Panc1 (cell line): ENCODE results near the gene CIDEA. TPM values are rescaled to one million over a fixed set of nuclear protein-coding genes. Genes with fewer than 3 reads are reported as not detected.

ENCODE experiments used
- ATAC-seq: fragments of 200-7000 bp; cut with Tn5 transposase; 2 replicates; pipeline ENCODE4 v1.9.1; 2020; ENCODE audit warnings: mild to moderate bottlenecking, moderate library complexity
- BruUV-seq: library from RNA; stranded (reverse); fragments of 400-500 nt; replicated peaks from 2 replicates; lab custom pipeline; 2021; lab: Mats Ljungman, UMichigan
- CTCF ChIA-PET: fragments of 300-600 bp; sonication (Branson Sonifier 250); formaldehyde crosslinking; loops from one replicate; lab custom pipeline; 2022; ENCODE audit warnings: antibody characterized with exemption; lab: Charles Lee
- POLR2A ChIA-PET: fragments of 300-600 bp; sonication (Branson Sonifier 250); formaldehyde crosslinking; loops from one replicate; lab custom pipeline; 2022; ENCODE audit warnings: antibody characterized with exemption; lab: Charles Lee
- DNase-seq: peaks from one replicate; pipeline ENCODE4 v3.0.0-alpha.2; 2010; ENCODE audit warnings: low read depth, low spot score
- H3K27ac ChIP-seq: 2 replicates; pipeline ENCODE4 v1.5.1; 2011; ENCODE audit warnings: mild to moderate bottlenecking, low read length, inconsistent platforms
- H3K27me3 ChIP-seq: fragments of 200-500 bp; sonication (Bioruptor generic); 2 replicates; pipeline ENCODE4 v1.6.0; 2014; ENCODE audit warnings: low read length, inconsistent platforms; ENCODE audit not compliant: control insufficient read depth, insufficient read depth
- H3K36me3 ChIP-seq: fragments of 200-500 bp; sonication (Bioruptor generic); 2 replicates; pipeline ENCODE4 v1.5.1; 2014; ENCODE audit warnings: inconsistent platforms, mild to moderate bottlenecking, low read length, moderate library complexity; ENCODE audit not compliant: control insufficient read depth, insufficient read depth
- H3K4me1 ChIP-seq: 2 replicates; pipeline ENCODE4 v1.5.1; 2011; ENCODE audit warnings: inconsistent platforms, mild to moderate bottlenecking, low read length, moderate library complexity; ENCODE audit not compliant: control insufficient read depth, insufficient read depth
- H3K4me3 ChIP-seq, 2 experiments: 2 replicates each; pipeline ENCODE4 v1.5.1; 2011 to 2012; ENCODE audit warnings: low read depth in 2 of 2, low read length in 2 of 2, mild to moderate bottlenecking in 2 of 2, inconsistent platforms in 1 of 2, moderate library complexity in 1 of 2
- H3K9me3 ChIP-seq: fragments of 200-500 bp; sonication (Bioruptor generic); 2 replicates; pipeline ENCODE4 v1.5.1; 2014; ENCODE audit warnings: low read depth, mild to moderate bottlenecking, inconsistent platforms, low read length, moderate library complexity; ENCODE audit not compliant: control insufficient read depth, insufficient read depth
- POLR2AphosphoS5 ChIP-seq: IDR thresholded peaks from 2 replicates; pipeline ENCODE4 v1.6.1; 2012; ENCODE audit warnings: mild to moderate bottlenecking, low read depth, low read length, moderate library complexity
- SIN3A ChIP-seq: IDR thresholded peaks from 2 replicates; pipeline ENCODE4 v1.6.1; 2012; ENCODE audit warnings: low read depth, mild to moderate bottlenecking, low read length, moderate library complexity, borderline replicate concordance; ENCODE audit not compliant: insufficient read depth
- TCF7L2 ChIP-seq: IDR thresholded peaks from 2 replicates; pipeline ENCODE4 v1.6.1; 2011; ENCODE audit warnings: mild to moderate bottlenecking, low read depth, low read length, inconsistent platforms
- in situ Hi-C: cut with HindIII; loops from 2 replicates; pipeline ENCODE4 v1.10.0; 2016; ENCODE audit warnings: low sequenced_read_pairs, low pct_unique_long_range_greater_than_20kb
- intact Hi-C: fragments of 100-400 bp; cut with micrococcal nuclease; formaldehyde crosslinking; loops from one replicate; pipeline ENCODE4 v1.10.0; 2022; ENCODE audit not compliant: unreplicated experiment
- total RNA-seq: library from RNA; stranded (reverse); gene quantifications from one replicate; pipeline ENCODE4 v1.2.1, GENCODE V29; 2021; ENCODE audit not compliant: unreplicated experiment
- TF ChIP-seq, protein P1 (sequence below), 2 experiments: IDR thresholded peaks; 2 replicates each; pipeline ENCODE4 v1.6.1; 2011 to 2012; ENCODE audit warnings: low read depth in 2 of 2, control low read depth in 1 of 2, low read length in 1 of 2, mild to moderate bottlenecking in 1 of 2, moderate library complexity in 1 of 2; ENCODE audit not compliant: insufficient read depth in 1 of 2
- TF ChIP-seq, protein P2 (sequence below): fragments of 450-650 bp; IDR thresholded peaks from 2 replicates; pipeline ENCODE4 v1.5.1; 2017; ENCODE audit warnings: mild to moderate bottlenecking

The CIDEA gene
- total RNA-seq, 1 experiment from 2014 or later = not detected

DNA sequence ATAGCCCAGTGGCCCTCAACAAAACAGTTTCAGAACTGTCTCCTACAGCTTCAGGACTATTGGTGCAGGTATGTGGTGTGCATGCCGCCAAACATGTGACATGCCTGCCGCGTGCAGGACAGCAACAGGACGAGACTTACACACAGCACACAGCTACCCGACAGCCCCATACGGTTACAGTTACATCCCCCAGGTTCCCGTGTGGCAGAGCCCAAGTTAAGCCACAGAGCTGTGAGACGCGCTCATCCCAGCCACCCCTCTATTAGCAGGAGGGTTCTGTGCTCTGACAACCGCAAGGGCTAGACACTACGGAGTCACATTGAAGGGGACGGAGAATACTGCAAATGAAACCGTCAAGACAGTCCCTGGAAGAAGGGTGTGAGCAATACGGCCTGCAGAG, 37.5 kb downstream of the CIDEA start:
- H3K4me1 ChIP-seq = peaks cover 5% of the 10 kb centered on the region; the same call in 1 of the 2 replicates
- ATAC-seq = no peak
- H3K9me3 ChIP-seq = no peaks in the 10 kb centered on the region
- in situ Hi-C loops = no loop called here
- H3K36me3 ChIP-seq = no peaks in the 10 kb centered on the region
- no peak overlapping the region for H3K27ac ChIP-seq
- TF ChIP-seq TCF7L2 (no peak), POLR2AphosphoS5 (no peak), SIN3A (no peak)
- TF ChIP-seq, protein P1, sequence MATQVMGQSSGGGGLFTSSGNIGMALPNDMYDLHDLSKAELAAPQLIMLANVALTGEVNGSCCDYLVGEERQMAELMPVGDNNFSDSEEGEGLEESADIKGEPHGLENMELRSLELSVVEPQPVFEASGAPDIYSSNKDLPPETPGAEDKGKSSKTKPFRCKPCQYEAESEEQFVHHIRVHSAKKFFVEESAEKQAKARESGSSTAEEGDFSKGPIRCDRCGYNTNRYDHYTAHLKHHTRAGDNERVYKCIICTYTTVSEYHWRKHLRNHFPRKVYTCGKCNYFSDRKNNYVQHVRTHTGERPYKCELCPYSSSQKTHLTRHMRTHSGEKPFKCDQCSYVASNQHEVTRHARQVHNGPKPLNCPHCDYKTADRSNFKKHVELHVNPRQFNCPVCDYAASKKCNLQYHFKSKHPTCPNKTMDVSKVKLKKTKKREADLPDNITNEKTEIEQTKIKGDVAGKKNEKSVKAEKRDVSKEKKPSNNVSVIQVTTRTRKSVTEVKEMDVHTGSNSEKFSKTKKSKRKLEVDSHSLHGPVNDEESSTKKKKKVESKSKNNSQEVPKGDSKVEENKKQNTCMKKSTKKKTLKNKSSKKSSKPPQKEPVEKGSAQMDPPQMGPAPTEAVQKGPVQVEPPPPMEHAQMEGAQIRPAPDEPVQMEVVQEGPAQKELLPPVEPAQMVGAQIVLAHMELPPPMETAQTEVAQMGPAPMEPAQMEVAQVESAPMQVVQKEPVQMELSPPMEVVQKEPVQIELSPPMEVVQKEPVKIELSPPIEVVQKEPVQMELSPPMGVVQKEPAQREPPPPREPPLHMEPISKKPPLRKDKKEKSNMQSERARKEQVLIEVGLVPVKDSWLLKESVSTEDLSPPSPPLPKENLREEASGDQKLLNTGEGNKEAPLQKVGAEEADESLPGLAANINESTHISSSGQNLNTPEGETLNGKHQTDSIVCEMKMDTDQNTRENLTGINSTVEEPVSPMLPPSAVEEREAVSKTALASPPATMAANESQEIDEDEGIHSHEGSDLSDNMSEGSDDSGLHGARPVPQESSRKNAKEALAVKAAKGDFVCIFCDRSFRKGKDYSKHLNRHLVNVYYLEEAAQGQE (IDR thresholded peaks at IDR 0.05; ENCODE audit: insufficient read depth in 1 of 2, low read depth in 2 of 2, low read length in 1 of 2) = no peak
- TF ChIP-seq, protein P2, sequence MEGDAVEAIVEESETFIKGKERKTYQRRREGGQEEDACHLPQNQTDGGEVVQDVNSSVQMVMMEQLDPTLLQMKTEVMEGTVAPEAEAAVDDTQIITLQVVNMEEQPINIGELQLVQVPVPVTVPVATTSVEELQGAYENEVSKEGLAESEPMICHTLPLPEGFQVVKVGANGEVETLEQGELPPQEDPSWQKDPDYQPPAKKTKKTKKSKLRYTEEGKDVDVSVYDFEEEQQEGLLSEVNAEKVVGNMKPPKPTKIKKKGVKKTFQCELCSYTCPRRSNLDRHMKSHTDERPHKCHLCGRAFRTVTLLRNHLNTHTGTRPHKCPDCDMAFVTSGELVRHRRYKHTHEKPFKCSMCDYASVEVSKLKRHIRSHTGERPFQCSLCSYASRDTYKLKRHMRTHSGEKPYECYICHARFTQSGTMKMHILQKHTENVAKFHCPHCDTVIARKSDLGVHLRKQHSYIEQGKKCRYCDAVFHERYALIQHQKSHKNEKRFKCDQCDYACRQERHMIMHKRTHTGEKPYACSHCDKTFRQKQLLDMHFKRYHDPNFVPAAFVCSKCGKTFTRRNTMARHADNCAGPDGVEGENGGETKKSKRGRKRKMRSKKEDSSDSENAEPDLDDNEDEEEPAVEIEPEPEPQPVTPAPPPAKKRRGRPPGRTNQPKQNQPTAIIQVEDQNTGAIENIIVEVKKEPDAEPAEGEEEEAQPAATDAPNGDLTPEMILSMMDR = no peak
- intact Hi-C loops = no loop called here
- ChIA-PET POLR2A (no interaction called here), CTCF (no interaction called here)
- DNase-seq = no peak
- H3K27me3 ChIP-seq = no peaks in the 10 kb centered on the region
- no peak overlapping the region for H3K4me3 ChIP-seq
- BruUV-seq = no TSS peak

- Histone ChIP-seq H3K9me3 (no peaks in the 10 kb centered on the region), H3K27ac (no peak overlapping the region), H3K4me3 (no peak overlapping the region), H3K36me3 (no peaks in the 10 kb centered on the region), H3K27me3 (no peaks in the 10 kb centered on the region), H3K4me1 (no peaks in the 10 kb centered on the region)
- TF ChIP-seq, protein P2 = no peak
- TF ChIP-seq TCF7L2 = no peak
- TF ChIP-seq, protein P1 (IDR thresholded peaks at IDR 0.05; ENCODE audit: insufficient read depth in 1 of 2, low read depth in 2 of 2, low read length in 1 of 2) = no peak
- no peak for TF ChIP-seq POLR2AphosphoS5
- TF ChIP-seq SIN3A = no peak
- in situ Hi-C loops (no loop called here), intact Hi-C loops (no loop called here)
- no TSS peak for BruUV-seq
- DNase-seq = no peak
- POLR2A ChIA-PET = interaction anchor here (0.6 kb wide), 1 partner anchor 13 kb away, joined by 4 read pairs; no protein-coding TSS in a partner anchor
- CTCF ChIA-PET = no interaction called here
- ATAC-seq = no peak
These were observed 39.7 kb downstream of the CIDEA start for GRCh38 chr18:12293831-12294230.
